T1000 (cell line): ENCODE data around the gene IFT88.

Experiments used
- DNase-seq: peaks from one replicate; lab custom pipeline; 2025; ENCODE audit warnings: mixed read lengths; lab: John Stamatoyannopoulos, UW

Gene IFT88

GRCh38 chr13:20566468-20566897, 474 bp upstream of the IFT88 start:
- DNase-seq: peak; percentile 87

DNA sequence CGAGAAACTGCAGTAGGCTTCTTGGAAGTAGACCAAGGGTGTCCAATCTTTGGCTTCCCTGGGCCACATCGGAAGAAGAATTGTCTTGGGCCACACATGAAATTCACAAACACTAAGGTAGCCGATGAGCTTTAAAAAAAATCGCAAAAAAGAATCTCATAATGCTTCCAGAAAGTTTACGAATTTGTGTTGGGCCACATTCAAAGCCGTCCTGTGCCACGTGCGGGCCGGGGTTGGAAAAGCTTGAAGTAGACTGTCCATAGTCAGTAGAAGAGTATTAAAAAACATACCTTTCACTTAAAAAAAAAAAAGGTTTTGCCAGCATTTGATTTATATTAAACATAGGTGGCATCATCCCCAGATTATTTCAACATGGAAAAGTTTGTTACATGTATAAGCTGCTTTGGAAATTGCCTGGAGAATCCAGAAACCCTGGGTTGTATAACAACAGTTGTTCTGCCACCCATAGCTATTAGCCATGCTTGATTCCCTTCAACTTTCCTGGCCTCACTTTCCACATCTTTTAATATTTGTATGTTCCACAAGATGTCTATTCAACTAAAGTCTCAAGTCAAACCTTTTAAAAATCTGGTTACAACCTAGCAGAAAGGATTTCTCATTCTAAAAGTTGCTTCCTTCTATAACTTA, 1.0 kb downstream of the IFT88 start:
- DNase-seq: no peak

DNA sequence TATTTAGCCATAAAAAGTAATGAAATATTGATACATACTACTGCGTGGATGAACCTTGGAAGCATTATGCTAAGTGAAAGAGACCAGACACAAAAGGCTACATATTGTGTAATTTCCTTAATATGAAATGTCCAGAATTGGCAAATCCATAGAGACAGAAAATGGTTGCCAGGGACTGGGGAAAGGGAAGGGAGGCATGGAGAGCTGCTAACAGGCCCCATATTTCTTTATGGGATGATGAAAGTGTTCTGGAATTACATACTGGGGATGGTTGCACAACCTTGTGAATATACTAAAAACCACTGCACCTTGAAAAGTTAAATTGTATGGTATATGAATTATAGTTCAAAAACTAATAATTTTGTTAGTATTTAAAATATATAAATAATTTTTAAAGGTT, 3.6 kb downstream of the IFT88 start:
- DNase-seq: no peak

DNA sequence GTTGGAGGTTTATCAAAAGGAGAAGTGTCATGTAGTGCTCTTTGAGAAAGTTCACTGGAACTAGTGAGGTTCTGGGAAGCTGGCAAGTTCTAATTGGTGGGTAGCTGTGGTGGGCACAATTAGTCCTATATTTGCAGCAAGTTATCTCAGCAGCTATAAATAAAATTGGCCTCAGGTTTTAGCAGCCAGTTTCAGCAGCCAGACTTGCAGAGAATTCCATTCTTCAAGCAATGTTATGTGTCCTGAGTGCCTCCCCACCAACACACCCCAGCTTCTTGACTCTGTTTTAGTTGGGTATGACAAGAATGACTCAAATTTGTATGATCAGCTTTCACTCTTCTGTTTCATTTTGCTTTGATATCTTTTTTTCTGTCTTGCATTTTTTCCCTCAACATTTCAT, 4.7 kb downstream of the IFT88 start:
- DNase-seq: no peak

DNA sequence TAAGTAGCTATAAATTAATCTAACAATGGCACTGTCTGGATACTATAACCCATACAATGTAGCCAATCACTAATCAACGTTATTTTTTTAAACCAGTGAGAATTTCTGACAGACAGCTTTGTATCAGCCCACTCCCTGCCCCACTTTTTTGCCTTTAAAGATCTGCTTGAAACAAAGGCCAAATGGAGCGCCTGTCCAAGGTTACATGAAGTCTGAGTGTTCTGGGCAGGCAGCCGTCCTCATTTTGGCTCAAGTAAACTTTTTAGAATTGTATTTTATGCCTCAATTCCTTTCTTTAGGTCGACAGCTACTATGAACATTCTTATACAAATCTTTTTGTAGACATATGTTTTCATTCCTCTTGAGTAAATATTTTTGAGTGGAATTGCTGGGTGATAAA, 6.2 kb downstream of the IFT88 start:
- DNase-seq: no peak

- no peak for DNase-seq
Measured at GRCh38 chr13:20573636-20574035, 6.7 kb downstream of the IFT88 start.

DNA sequence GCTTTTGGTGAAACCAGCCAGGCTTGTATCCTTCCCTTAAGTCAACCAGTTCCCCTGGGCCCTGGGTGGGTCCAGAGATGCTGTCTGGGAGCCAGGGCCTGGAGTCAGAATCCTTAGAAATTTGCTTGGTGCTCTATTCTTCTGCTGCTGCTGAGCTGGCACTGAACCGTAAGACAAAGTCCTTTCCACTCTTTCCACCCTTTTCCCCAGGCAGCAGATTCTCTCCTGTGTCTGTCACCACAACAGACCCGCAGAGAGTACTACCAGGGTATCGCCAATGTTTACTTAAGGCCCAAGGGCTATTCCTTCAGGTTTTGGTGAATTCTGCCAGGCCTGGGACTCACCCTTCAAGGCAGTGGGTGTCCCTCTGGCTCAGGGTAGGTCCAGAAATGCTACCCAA, 12.2 kb downstream of the IFT88 start:
- DNase-seq: no peak

- no peak for DNase-seq
Measured at GRCh38 chr13:20580257-20580656, 13.3 kb downstream of the IFT88 start.

DNA sequence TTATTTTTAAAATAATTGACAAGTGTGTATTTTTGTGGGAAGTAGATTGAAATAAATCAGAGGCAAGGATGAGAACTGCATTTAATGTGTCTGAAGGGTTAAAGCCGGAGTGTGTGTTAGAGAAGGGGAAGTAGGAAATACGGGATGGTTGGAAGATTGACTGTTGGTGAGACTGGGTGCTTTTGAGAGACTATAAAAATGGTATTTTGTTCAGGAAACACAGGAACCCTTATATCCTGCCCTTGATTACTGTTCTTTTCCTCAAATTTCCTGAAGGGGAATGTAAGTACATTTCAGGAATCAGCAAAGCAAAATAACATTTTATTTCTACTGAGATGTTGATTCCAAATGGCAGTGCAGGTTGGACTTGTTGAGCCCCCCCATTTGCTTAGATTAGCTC, 15.1 kb downstream of the IFT88 start:
- no peak for DNase-seq

DNA sequence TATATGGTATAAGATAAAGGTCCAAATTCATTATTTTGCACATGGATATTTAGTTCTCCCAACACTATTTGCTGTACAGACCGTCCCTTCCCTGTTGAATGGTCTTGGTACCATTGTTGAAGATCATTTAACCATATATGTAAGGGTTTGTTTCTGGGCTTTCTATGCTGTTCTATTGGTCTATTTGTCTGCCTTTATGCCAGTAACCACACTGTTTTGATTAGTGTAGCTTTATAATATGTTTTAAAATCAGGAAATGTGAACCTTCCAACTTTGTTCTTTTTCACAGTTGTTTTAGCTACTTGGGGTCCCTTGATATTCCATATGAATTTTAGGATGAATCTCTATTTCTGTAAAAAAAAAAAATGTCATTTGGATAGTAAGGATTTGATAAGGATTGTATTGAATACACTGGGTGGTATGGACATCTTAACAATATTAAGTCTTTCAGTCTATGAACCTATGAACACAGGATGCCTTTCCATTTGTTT, 16.9 kb downstream of the IFT88 start:
- no peak for DNase-seq

DNA sequence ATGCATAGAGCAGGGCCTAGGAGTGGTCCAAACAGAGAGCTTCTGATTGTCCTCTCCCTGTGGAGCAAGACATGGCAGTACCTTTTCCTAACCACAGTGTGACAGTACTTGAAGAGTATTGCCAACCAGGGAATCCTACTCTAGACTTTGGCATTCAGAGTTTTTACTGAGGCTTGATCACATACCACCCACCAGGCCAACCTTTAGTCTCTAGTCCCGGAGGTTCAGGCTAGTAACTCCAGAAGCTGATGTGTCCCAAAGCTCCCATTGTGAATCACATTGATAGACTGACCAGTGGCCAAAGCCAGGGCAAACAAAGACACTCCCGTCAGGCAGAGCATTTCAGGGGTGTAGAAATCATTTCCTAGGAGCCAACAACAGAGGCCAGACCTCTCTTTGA, 18.4 kb downstream of the IFT88 start:
- no peak for DNase-seq

GRCh38 chr13:20588529-20589110, 21.7 kb downstream of the IFT88 start:
- no peak for DNase-seq

DNA sequence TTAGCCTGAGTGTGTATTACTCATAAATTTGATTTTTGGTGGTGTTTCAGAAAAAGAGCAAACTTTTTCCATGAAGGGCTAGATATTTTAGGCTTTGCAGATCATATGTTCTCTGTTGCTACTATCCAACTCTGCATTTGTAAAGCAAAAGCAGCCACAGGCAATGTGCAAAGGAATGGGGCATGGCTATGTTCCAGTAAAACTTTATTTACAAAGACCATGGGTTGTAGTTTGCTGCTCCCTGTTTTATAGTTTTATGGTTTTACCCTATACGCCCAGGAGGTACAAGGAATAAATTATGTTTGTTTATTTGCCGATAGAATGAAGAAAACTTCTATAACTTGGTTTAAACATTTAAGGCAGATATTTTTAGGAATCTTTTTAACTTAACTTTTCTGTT, 23.6 kb downstream of the IFT88 start:
- no peak for DNase-seq

DNA sequence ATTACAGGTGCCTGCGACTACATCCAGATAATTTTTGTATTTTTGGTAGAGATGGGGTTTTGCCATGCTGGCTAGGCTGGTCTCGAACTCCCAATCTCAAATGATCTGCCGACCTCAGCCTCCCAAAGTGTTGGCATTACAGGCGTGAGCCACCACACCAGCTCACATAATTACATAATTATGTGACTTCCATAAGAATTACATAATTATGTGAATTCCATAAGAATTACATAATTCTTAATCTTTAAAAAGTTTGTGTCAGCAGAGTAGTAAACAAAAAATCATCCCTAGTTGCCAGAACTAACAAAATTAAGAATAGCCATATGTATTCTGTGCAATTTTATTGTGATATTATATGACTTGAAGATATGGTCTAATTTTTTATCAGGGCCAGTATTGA, 25.6 kb downstream of the IFT88 start:
- DNase-seq: no peak

- no peak for DNase-seq
Measured at GRCh38 chr13:20594280-20594679, 27.3 kb downstream of the IFT88 start.

- DNase-seq: no peak
Measured at GRCh38 chr13:20607015-20607414, 40.1 kb downstream of the IFT88 start.

- no peak for DNase-seq
Measured at GRCh38 chr13:20608438-20609020, 41.6 kb downstream of the IFT88 start.

GRCh38 chr13:20609145-20609544, 42.2 kb downstream of the IFT88 start:
- DNase-seq: peak; percentile 52

- no peak for DNase-seq
Measured at GRCh38 chr13:20610006-20610405, 43.0 kb downstream of the IFT88 start.

DNA sequence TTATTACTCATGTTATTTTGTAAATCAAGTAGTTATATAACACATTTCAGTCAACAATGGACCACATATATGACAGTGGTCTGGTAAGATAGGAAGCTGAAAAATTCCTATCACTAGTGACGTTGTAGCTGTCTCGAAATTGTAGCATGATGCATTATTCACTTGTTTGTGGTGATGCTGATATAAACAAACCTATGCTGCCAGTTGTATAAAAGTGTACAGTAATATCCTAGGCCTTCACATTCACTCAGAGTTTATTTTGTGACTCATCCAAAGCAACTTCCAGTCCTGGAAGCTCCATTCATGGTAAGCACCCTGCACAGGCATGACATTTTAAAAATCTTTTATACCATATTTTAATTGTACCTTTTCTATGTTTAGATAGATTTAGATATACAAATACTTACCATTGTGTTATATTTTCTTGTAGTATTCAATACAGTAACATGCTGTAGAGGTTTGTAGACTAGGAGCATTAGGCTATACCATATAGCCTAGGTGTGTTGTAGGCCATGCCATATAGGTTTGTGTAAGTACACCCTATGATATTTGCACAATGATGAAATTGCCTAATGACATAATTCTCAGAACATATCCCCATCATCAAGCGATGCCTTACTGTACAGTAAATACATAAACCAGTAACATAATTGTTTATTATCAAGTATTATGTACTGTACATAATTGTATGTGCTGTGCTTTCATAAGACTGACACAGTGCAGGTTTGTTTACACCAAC, 49.3 kb downstream of the IFT88 start:
- no peak for DNase-seq

- DNase-seq: no peak
Measured at GRCh38 chr13:20623000-20623399, 56.0 kb downstream of the IFT88 start.

DNA sequence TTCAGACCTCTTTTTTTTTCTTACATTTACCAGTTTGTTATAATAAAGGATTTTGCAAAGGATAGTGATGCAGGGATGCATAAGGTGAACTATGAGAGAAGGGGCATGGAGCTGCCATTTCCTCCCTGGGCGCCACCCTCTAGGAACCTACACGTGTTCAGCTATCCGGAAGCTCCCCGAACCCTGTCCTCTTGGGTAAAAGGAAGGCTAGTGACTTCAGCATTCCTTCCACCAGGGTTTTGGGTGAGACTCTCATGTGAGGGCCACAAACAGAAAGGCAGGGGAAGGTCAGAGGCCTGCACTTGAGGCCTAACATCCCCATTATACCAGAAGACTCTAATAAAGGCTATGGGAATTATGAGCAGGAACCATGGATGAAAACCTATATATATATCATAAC, 57.3 kb downstream of the IFT88 start:
- DNase-seq: no peak

DNA sequence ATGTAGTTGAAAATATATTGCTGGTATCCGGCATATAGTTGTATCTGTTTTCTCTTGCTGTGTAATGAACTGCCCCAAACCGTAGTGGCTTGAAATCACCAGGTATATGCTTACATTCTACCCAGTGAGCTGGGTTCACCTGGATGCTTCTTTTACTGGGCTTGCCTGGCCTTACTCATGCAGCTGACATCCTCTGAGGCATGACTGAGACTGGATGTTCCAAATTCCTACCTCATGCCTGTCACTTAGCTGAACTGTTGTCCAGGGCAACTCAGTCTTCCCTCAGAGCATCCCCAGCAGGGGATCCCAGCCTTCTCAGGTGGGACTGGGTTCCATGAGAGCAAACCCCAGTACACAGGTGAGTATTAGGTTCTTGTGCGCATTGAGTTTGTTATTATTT, 66.8 kb downstream of the IFT88 start:
- no peak for DNase-seq
